Inflammatory macrophage (primary cell): Measurements from ENCODE around the gene ATP2B2.

Experiments used
- DNase-seq, 2 donors: peaks; one replicate each; pipeline ENCODE4 v3.0.0-alpha.2; 2020 to 2022

ATP2B2 gene

GRCh38 chr3:10291641-10292040, 213.7 kb downstream of the ATP2B2 start:
- no peak for DNase-seq

- no peak for DNase-seq
These were observed 214.8 kb downstream of the ATP2B2 start for GRCh38 chr3:10290481-10291176.

GRCh38 chr3:10289787-10290355, 215.5 kb downstream of the ATP2B2 start:
- DNase-seq: no peak

GRCh38 chr3:10289077-10289476, 216.3 kb downstream of the ATP2B2 start:
- no peak for DNase-seq

GRCh38 chr3:10288575-10288960, 216.8 kb downstream of the ATP2B2 start:
- DNase-seq: no peak

- DNase-seq: no peak
These were observed 217.3 kb downstream of the ATP2B2 start for GRCh38 chr3:10287936-10288574.

GRCh38 chr3:10286596-10287295, 218.6 kb downstream of the ATP2B2 start:
- DNase-seq: peak in 1 of 2 donors; percentile 34

GRCh38 chr3:10286133-10286524, 219.3 kb downstream of the ATP2B2 start:
- DNase-seq: no peak

GRCh38 chr3:10285272-10286132, 219.9 kb downstream of the ATP2B2 start:
- peak in 1 of 2 donors; percentile 56 for DNase-seq

GRCh38 chr3:10284496-10284895, 220.9 kb downstream of the ATP2B2 start:
- no peak for DNase-seq

GRCh38 chr3:10283638-10284037, 221.7 kb downstream of the ATP2B2 start:
- DNase-seq: no peak

- DNase-seq: no peak
These were observed 223.4 kb downstream of the ATP2B2 start for GRCh38 chr3:10281951-10282350.

GRCh38 chr3:10280571-10280970, 224.8 kb downstream of the ATP2B2 start:
- DNase-seq: no peak

GRCh38 chr3:10280177-10280529, 225.2 kb downstream of the ATP2B2 start:
- DNase-seq: no peak

- DNase-seq: peak in 1 of 2 donors; percentile 40
These were observed 225.8 kb downstream of the ATP2B2 start for GRCh38 chr3:10279384-10280176.

- DNase-seq: no peak
These were observed 226.9 kb downstream of the ATP2B2 start for GRCh38 chr3:10278501-10278900.

GRCh38 chr3:10277115-10277625, 228.2 kb downstream of the ATP2B2 start:
- DNase-seq: no peak

- no peak for DNase-seq
These were observed 230.8 kb downstream of the ATP2B2 start for GRCh38 chr3:10274601-10275000.
